ENCODE measurements around the gene CROCC2. TPM values are rescaled to one million over a fixed set of nuclear protein-coding genes. Genes with fewer than 3 reads are reported as not detected.
A peak's percentile ranks its signal among the peaks of the same experiment; 100 is the strongest.

The CROCC2 gene
- total RNA-seq, 1 experiment from 2014 or later: not detected

DNA sequence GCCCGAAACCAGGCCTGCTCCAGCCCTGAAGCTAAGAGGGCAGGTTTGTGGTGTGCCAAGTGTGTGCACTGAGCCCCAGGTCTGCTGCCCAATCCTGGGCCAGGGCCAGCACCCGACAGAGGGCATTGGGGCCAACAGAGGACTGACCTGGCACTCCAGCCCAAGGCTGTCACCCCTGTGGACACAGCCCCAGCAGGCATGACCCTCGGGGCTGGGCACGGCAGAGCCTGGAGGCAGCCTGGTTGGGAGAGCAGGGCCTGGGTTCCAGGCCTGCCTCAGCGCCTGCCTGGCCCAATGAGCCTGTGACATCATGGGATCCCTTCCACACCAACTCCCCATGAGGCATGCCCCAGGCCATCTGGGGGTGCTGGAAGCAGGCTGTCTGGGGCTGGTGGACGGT is 81.5 kb downstream of the CROCC2 start:
- no peak for DNase-seq (ENCODE audit: low spot score)

DNA sequence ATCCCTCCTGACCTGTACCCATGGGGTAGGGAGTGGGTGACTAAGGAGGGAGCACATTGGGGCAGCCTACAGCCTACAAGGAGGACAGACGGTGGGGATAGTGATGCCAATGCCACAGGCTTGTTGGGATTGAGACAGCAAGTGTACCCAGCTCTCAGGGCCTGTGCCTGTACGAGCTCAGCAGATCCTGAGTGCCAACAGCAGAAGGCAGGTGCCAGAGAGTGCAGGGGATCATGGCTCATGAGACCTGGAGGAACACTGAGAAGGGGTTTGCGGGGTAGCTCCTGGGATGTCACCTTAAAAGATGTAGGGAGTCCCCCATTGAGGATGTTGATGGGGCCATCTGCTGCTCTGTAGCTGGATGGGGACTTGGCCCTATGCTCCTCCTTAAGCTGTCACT is 82.0 kb downstream of the CROCC2 start:
- no peak for DNase-seq (ENCODE audit: low spot score)

DNA sequence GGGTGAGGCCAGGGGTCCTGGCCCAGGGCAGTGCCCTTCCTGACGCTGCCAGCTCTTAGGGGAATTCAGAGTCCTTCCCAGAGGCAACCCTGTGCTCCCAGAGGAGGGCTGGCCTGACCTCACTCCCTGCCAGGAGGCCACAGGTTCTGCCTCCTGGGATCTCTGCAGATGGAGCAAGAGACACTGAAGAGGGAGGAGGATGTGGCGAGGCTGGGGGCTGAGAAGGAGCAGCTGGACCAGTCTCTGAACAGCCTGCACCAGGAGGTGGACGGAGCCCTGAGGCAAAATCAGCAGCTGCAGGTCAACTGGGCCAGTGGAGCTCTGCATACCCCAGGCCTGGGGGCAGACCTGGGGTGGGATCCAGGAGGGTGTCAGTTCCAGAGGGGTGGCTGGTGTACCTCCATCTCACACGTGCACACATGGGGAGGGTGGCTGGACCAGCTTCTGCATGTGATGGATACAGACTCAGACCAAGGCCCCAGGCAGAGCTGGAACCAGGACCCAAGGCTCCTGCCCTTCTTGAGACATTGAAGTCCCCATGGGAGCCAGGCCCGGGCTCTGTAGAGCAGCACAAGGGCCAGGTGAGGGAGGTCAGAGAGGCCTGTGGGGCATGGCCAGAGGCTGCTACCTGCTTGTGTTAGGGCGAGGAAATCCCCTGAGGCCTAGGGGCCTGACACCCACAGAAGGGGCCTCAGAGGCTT is 82.6 kb downstream of the CROCC2 start:
- no peak for DNase-seq (ENCODE audit: low spot score)

DNA sequence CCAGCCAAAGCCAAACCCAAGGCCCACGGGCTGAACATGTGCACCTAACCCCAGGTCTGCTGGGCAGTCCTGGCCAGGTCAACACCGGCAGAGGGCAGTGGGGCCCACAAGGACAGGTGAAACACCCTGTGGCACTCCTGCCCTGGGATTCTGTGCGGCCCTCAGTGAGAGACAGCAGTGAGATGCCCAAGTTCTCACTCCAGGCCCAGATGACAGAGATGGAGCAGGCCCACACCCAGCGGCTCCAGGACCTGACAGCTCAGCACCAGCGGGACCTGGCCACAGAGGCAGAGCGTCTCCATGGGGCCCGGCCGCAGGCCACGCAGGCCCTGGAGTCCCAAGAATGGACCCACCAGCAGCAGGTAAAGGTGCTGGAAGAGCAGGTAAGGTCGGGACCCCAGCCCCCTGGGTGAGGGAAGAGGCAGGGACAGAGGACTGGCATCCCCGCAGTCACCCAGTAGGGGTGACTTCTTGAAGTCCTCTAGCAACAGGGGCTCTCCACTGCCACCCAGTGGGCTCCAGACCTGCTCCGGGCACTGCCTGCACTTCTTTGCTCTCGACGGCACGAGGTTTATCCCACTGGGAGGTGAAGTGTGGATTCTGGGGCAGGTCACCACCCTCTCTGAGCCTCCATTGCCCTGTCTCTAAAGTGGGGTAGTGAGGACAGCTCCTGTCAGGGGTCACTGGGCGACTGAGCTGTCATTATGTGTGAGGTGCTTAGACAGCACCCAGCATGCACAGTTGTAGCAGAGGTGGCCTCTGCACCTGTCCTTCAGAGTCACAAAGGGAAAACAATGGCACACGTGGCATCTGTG is 83.5 kb downstream of the CROCC2 start:
- DNase-seq (ENCODE audit: low spot score): no peak

DNA sequence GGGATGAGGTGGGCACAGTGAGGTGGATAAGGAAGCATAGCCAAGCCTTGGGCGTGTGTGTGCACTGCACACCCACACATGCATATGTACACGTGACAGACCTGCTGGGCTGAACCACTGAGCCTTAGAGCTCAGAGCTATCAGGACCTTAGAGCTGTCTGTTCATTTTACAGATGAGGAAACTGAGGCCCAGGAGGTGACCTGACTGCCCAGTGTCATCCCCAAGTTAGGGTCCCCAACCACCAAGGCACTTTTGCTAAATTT is 84.1 kb downstream of the CROCC2 start:
- no peak for DNase-seq (ENCODE audit: low spot score)

DNA sequence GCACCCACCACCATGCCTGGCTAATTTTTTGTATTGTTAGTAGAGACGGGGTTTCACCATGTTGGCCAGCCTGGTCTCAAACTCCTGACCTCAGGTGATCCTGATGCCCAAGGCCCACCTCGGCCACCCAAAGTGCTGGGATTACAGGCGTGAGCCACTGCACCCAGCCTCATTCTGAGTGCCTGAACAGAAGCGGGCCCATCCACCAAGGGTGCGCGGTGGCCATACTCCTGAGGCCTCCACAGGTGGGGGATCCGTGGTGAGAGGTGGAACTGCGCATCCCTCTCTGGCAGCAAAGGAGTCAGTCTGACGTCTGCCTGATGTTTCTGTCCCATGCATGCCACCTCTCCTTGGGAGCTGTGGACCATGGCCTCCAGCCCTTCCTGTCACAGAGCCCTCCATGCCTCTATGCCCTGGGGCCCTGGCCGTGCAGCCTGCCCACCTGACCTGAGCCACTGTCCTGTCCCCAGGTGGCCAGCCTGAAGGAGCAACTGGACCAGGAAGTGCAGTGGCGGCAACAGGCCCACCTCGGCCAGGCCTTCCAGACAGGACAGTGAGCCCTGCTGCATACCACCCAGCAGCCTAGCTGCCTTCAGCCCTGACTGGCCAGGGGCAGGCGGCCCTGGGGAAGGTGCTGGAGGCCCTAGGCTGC is 84.7 kb downstream of the CROCC2 start:
- DNase-seq (ENCODE audit: low spot score): no peak

DNA sequence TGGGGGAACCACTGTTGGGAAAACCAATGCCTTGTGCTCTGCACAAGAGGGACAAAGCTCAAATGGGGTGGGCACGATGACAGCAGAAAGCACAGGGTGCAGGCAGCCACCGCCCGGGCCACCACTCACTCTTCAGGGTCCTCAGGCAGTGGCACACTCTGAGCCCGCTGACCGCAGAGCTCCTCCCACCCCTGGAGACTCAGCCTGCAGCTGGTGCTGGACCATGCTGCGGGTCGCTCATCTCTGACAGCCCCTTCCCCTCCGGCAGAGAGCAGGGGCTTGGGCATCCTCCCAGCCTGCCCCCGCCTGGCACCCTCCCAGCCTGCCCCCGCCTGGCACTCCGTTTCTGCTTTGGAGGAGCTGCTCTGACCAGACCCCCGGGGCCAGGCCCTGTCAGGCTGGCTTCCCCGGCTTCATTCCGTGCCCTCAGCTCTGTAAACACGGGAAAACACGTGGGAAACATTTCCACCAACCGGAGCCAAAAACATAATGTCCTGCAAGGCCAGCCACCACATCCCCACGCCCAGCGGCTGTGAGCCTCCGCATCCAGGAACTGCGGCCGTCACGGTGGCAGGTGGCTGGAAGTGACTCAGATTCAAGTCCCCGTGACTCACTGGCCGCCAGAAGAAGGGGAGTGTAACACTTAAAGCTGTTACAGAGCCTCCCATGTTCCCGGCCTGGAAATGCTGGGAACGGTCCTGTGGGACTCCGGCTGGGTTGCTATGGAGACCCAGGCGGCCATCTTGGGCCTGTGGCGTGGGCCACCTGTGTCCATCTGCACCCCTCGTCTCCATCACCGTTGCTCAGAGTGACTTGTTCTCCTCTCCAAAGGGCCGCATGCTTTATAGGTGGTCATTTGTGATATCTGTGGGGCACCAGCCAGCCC is 85.5 kb downstream of the CROCC2 start:
- peak; percentile 98 for DNase-seq (ENCODE audit: low spot score)

DNA sequence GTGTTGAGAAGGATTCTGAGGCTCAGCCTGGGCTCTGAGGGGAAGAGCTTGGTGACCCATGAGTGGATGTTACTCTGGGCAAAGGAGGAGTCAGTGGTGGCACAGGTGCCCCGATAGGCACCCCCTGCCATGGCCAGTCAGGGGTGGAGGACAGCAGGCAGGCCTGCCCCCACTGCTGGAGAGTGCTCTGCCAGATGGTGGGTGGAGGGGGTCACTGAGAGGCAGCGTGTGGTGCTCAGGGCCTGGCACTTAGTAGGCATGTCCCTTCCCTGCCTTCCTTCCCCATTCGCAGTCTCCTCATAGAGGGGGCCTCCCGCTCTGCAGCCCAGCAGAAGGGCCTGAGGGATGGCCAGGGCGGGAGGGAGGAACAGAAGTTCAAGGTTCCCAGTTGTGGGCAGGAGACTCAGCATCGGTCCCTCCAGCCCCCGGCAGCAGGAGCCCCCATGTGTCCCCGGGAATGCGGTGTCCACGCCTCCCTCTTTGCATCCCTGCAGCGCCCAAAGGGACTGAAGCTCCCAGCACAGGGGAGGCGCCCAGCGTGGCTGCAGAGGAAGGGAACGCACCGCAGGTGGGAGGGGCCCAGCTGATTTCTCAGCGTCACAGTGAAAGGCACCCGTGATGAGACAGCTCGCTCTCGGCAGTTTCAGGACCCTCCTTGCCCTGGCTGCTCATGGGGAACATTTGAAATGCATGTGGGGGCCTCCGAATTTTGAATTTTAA is 86.6 kb downstream of the CROCC2 start:
- DNase-seq (ENCODE audit: low spot score): no peak

DNA sequence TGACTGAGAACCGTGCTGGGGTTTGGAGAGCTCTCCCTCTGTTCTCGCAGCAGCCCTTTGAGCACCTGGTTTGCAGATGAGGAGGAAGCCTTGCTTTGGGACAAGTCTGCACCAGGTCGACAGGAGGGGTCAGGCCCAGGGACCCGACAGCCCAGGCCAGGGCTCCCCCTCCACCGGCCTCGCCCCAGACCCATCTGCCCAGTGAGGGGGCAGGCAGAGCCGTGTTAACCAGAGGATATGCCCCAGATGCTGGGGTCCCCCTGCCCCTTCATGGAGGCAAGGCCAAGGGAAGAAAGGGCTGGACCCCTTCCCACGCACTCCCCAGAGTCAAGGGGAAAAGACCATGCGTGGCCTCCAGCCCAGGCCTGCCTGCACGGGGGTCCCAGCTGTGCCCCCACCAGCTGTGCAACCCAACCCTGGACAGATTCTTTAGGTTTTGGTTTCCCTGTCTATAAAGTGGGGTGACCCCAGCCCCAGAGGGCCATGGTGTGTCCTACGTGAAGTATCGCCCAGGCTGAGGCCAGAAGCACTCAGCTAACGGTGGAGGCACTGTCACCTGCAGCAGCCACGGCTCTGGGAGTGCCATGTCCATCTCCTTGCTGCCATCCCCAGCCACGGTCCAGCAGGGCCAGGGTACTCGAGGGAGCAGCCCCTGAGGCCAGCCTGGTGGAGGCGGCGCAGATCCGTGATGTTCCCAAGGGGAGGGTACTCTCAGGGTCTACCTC is 87.5 kb downstream of the CROCC2 start:
- DNase-seq (ENCODE audit: low spot score): no peak

DNA sequence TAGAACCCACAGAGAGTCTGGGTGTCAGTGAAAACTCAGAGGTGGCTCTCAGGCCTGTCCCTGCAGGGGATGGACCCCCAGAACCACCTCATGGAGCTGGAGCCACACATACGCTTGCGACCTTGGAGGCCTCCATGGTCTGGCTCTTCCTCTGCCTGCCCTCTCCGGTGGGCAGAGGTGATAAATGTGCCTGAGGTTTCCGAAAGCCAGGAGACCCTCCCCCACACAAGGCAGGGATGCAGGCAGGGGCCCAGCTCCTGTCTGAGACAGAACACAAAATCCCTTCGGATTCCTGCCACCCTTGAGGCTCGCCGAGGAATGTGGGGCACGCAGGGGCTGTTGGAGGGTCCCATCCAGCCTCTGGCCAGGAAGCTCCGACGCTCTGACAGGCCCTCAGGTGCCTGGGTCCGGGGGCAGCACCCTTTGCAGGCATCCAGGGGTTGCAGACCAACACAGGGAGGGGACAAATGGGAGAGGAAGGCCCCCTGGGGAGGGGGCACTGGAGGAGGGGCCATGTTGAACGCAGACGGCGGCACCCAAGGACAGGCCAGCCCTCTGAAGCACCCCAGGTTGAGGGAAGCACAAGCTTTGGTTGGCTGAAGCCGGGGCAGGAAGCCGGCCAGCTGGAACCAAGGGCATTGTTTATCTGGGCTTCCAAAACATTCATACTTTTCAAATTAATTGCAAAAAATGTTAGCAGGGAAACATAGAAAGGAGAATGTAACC is 88.2 kb downstream of the CROCC2 start:
- DNase-seq (ENCODE audit: low spot score): no peak

DNA sequence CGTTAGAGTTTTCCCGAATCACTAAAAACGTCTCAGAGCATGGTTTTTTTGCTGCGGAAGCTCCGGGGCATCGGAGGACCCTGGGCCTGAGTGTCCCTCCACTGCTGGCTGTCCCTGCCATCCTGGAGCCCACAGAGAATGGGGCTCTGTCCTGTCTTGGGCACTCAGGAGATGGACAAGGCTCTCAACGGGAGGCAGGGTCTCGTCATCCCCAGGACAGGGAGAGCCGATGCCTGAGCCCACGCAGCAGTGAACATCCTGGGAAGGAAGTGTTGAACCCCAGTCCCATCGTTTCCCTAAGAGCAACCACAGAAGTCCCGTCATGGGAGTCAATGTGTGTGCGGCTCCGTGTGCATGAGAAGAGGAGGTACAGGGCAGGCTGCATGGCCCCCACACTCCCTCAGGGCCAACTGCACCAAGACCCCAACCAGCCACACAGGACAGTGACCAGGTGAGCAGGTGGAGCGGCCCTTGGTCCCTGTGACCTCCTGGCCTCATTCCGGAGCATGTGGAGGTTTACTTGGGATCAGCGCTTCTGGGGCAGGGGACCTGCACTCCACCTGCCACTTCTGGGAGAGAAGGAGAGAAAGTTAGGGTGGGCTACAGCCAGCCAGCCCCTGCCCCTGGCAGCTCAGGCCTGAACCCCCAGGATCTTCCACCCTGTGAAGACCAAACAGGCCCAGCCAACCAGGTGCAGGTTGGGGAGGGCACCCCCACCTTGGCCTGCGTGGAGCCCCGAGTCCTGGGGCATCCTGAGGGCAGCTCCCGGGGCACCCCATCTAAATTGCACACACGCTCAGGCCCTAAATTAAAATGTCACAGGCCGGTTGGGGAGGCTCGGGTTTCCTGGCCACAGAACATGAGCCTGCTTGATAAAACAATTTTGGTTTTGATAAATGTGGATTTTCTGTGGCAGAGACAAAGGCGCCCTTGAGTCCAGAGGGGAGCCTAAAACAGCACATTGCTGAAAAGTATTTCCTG is 89.2 kb downstream of the CROCC2 start:
- no peak for DNase-seq (ENCODE audit: low spot score)

DNA sequence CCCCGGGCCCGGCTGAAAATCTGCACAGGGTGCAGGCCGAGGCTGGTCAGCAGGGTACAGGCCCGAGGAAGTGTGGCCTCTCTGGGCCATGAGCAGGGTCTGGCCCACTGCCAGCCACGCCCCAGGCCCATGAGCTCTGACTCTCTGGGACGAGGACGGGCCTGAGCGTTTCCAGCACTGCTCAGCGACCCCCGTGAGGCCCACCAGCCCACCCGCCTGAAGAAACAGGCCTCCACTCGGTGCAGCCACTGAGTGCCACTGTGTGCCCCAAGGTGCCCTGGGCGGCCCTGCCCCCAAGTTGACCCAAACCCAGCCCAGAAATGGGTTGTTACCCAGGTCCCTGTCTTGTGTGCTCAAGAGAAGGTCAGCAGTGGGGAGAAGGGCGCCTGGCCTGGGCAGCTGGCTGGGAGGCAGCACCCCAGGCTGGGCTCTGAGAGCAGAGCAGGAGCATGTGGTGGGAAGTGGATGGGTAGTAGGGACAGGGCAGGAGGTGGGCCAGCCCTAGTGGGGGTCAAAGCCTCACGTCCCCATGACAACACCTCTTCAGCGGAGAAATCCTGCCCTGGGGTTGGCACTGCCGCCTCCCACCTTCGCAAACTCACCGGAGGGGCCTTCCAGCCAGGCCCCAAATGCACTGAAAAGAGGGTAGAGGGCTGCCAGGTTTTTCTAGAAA is 90.2 kb downstream of the CROCC2 start:
- no peak for DNase-seq (ENCODE audit: low spot score)

DNA sequence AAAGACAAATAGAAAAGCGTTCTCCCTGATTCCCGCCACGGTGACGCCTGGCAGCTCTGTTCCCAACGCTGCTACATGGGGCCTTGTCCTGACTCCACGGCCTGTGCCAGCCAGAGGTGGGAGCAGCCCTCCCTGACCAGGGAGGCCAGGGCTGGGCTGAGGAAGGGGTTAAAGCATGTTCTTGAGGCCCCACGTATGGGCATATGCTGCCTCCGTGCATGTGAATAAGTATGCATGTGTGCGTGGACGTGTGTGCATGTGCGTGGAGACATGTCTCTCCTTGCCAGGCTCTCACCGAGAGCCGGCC is 90.7 kb downstream of the CROCC2 start:
- no peak for DNase-seq (ENCODE audit: low spot score)

DNA sequence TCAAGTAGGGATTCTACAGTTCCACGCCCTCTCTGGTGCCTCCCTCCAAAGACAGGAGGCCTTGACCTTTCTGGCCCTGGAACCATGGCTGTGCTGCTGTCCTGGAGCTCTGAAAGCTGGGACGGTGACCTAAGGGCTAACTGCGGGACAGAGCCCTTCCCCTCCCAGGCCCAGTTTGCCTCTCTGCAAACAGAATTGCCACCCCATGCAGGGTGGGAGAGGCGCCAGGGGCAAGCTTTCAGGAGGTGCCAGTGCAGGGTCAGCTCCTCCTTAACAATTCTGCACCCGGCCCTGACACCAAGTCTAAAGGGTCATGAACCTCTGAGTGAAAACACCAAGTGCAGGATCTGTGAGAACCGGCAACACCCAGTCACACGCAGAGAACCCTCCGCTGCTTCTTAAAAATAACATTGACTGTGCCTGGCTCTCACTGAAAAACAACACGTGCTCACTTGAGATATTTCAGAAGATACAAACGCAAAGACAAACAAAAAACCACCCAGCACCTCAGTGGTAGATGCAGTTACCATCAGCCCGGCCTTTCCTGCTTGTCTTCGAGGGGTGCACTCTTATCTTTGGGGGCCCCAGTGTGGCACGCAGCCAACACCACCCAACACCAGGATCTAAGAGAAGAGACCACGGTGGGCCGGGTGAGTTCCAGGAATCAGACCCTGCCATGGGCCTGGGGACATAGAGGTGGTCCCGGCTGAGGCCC is 91.2 kb downstream of the CROCC2 start:
- DNase-seq (ENCODE audit: low spot score): no peak

DNA sequence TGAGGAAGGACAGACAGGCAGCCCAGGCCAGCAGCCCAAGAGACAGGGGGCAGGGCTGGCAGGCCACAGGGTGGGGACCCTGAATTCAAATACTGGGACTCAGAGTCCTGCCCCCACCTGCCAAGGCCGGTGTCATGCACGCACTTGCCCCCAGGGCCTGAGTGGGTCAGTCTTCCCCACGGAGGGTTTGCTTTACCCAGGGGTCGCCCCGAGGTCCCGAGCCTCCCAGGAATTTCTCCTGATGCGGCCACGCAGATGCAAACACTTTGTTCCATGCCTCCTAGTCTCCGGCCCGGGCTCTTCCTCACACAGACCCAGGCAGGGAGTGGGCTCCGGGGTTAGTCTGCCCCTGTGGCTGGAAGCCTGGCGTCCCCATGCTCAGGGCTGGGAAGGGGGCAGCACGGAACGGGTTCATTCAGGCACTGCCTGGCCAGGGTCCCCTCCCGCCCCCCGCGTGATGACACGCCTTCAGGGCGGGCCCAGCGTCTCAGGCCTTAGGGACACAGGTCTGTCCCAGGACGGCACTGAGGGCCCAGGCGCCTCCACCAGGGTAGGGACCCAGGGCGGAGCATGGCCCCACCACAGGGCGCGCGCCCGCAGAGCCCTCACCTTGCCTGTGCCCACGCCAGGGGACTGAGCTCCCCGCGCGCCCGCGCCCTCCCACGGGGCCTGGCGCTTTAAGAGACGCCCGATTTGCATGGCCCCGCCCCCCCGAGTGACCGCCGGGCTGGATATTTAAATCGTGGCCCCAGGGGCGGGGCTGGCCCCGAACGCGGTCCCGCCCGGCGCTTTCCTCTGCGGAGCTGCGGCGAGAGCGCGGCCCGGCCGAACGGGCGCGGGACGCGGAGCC is 91.9 kb downstream of the CROCC2 start, which contains the start of gene SNED1:
Gene SNED1 (plus strand): TSS at position 763 of the 850 bp plus-strand sequence. CDS start 220 bp downstream, outside the sequence.
- peak; percentile 55 for DNase-seq (ENCODE audit: low spot score)

DNA sequence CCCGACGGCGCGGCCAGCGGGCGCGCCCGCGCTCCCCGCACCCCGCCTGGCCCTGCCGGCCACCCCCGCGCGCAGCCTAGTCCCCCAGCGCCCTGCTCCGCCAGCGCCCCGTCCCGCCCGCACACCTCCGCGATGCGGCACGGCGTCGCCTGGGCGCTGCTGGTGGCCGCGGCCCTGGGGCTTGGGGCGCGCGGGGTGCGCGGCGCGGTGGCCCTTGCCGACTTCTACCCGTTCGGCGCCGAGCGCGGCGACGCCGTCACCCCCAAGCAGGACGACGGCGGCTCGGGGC is 92.5 kb downstream of the CROCC2 start:
- DNase-seq (ENCODE audit: low spot score): no peak

All from H4 (cell line).